ENCODE measurements around the gene NEK3.

DNA sequence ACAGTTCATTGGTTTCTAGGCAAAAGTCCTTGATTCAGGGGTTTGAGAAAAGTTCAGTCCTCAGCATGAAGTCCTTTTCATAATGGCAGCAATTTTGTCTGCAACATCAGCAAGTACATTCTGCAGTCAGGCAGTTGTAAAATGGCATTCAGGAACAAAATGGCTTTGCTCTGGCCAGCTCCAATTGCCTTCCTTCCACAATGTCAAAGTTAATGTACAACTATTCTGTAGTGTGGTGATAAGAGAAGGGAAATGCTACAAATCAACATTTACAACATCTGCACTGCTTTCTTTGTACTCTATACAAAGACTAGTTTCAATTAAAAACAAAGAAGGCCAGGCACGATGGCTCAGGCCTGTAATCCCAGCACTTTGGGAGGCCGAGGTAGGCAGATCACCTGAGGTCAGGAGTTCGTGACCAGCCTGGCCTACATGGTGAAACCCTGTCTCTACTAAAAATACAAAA lies 1.8 kb upstream of the NEK3 start:
- TF ChIP-seq, protein P1, sequence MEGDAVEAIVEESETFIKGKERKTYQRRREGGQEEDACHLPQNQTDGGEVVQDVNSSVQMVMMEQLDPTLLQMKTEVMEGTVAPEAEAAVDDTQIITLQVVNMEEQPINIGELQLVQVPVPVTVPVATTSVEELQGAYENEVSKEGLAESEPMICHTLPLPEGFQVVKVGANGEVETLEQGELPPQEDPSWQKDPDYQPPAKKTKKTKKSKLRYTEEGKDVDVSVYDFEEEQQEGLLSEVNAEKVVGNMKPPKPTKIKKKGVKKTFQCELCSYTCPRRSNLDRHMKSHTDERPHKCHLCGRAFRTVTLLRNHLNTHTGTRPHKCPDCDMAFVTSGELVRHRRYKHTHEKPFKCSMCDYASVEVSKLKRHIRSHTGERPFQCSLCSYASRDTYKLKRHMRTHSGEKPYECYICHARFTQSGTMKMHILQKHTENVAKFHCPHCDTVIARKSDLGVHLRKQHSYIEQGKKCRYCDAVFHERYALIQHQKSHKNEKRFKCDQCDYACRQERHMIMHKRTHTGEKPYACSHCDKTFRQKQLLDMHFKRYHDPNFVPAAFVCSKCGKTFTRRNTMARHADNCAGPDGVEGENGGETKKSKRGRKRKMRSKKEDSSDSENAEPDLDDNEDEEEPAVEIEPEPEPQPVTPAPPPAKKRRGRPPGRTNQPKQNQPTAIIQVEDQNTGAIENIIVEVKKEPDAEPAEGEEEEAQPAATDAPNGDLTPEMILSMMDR (IDR thresholded peaks at IDR 0.05) = no peak
- TF ChIP-seq POLR2A (IDR thresholded peaks at IDR 0.05) = no peak
- TF ChIP-seq EP300 (IDR thresholded peaks at IDR 0.05) = no peak
- TF ChIP-seq POLR2AphosphoS5 (IDR thresholded peaks at IDR 0.05) = no peak

Data from stomach (tissue), 4 donors.